Activated T-cell treated with anti-CD3 and anti-CD28 coated beads for 1 hour (primary cell): ENCODE measurements around the gene CEP72.
"Not testable (repeated sequence)": the region's sequence is repeated elsewhere in the genome, so short reads cannot be mapped to it uniquely, and the experiment has no call there.

ENCODE experiments used
- DNase-seq: peaks from one replicate; pipeline ENCODE4 v3.0.0-alpha.2; 2020; ENCODE audit warnings: low read depth

Gene CEP72, protein sequence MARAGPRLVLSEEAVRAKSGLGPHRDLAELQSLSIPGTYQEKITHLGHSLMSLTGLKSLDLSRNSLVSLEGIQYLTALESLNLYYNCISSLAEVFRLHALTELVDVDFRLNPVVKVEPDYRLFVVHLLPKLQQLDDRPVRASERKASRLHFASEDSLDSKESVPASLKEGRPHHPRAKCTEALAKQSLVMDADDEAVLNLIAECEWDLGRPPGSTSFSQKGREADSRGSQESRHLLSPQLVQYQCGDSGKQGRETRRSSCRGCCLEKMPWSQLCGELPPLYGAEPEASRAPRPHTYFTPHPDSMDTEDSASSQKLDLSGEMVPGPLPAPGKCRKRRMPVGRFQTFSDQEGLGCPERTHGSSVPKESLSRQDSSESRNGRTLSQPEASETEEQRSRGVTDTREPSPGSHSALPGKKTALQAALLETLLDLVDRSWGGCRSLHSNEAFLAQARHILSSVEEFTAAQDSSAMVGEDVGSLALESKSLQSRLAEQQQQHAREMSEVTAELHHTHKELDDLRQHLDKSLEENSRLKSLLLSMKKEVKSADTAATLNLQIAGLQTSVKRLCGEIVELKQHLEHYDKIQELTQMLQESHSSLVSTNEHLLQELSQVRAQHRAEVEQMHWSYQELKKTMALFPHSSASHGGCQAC

DNA sequence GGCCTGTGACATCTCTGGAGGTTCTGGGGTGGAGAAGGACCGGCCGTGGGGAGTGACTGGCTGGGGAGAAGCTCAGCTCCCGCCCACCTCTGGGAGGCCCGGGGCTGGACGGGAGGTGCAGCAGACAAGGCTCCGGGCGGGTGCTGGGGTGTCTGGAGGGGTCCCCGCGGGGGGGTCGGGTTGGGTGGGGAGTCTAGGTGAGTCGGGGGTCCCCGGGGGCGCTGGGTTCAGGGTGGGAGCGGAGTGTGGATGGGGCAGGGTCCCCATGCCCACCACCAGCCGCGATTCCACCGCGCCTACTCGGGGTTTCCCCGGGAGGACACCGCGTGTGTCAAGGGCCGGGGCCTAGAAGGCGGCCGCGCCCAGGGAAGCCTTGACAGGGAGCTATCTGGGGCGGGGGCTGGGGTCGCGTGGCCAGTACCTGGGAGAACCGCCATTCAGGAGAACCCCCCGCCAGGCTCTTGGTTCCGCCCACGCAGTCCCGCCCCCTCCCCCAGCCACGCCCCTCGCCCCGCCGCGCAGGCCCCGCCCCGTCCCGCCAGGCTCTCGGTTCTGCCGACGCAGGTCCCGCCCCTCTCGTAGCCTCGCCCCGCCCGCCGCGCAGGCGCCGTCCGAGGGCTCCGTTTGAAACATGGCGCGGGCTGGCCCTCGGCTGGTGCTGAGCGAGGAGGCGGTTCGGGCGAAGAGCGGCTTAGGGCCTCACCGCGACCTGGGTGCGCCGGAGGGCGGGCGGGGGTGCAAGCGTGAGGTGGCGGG, at the start of gene CEP72:
TSS of gene CEP72 (plus strand) at position 610 of the 756 bp plus-strand sequence. CDS start at position 632, 22 bp downstream.
- DNase-seq, result peak; percentile 92

- DNase-seq, result no peak
Observed at GRCh38 chr5:565782-566440, 46.2 kb upstream of the CEP72 start.

DNA sequence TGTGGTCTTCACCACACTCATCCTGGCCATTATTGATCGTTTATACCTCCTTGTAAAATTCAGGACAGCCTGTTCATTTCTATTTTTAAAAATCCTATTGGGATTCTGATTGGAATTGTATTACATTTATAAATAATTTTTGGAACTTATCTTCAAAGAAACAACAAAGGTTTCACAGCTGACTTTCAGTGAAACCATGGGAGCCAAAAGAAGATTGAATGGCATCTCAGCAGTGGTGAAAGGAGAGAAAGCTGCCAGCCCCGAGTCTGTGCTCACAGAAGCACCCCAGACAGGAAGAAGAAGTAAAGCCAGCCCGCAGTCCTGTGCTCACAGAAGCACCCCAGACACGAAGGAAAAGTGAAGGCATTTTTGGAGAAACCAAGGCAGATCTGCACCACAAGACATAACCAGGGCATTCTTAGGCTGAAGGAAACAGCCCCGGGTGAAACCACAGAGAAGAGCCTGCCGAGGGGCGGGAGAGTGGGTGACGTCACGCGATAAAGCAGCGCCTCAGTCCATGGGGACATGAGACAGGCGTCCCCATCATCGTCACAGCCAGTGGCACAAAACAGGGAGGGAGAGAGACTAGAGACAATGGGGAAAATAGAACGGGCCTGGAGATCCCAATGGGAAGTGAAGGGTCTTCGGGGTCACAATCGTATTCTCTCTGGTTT, 45.4 kb upstream of the CEP72 start:
- DNase-seq, result no peak

DNA sequence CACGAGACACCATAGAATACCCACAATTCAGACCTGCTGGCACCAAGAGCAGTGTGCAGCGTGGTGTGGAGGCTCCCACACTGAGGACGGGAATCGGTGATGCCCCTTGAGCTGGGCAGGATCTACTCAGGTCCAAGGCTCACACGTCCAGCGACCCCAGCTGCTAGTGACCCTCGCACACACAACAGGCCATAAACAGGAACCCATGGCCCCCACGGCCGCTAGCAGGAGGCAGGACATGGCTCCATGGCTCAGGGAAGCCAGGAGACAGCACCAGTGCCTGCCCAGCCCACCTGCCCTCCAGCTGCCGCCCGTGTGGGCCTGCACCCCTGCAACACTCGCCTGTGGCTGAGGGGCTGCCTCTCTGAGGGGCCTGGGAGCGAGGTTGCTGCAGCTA, 44.5 kb upstream of the CEP72 start:
- DNase-seq, result no peak

- DNase-seq, result no peak
Observed at GRCh38 chr5:568061-568781, 43.9 kb upstream of the CEP72 start.

- DNase-seq, result no peak
Observed at GRCh38 chr5:568809-569208, 43.3 kb upstream of the CEP72 start.

DNA sequence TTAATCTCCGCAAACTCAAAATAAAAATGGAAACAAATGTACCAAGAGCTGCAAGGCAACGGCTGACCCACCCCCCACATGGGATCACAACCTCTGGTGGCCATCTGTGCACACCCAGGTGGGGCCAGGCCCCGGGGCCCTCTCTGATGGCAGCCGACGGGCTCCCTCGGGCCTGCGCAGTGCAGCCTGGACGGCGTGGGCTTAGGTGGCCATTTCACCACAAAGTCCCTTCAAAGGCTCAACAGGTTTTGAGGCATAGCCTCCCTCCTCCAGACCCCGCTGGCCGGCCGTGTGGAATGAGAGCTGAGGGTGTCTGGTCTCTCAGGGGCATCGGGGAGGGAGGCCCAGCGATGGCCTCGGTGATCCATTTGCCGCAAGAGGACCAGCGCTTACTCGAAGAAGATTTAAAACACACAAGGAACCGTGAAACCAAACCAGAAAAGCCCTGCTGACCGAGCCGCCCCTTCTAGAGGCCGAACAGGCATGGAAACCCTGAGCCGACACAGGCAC, 42.7 kb upstream of the CEP72 start:
- no peak for DNase-seq

- no peak for DNase-seq
Observed at GRCh38 chr5:569868-570361, 42.2 kb upstream of the CEP72 start.

DNA sequence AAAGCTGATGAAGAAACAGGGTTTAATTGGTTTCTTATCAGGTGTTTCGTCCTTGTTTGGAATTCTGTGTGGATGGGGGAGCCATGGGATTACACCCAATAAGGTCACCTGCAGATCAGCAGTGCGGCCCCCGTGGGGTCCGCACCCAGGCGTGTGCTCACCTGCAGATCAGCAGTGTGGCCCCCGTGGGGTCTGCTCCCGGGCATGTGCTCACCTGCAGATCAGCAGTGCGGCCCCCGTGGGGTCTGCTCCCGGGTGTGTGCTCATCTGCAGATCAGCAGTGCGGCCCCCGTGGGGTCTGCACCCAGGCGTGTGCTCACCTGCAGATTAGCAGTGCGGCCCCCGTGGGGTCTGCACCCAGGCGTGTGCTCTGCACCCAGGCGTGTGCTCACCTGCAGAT, 41.7 kb upstream of the CEP72 start:
- no peak for DNase-seq

DNA sequence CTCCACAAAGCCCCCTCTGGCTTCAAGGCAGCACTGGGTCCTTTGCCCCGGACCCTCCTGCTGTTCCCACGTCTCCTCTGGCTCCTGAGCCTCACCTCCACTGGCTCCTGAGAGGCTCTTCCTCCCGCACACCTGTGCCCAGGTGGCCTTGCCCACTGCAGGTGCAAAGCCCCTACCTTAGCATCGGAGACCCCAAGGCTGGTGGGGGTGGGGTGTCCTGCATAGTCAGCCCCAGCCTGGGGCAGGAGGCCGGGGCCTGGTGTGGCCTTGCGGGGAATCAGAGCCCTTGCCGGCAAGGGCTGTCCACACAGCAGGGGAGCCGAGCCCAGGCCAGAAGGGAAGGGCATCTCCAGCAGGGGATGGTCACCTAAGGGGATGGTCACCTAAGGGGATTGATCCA, 41.3 kb upstream of the CEP72 start:
- DNase-seq, result no peak

- no peak for DNase-seq
Observed at GRCh38 chr5:571791-572190, 40.3 kb upstream of the CEP72 start.

DNA sequence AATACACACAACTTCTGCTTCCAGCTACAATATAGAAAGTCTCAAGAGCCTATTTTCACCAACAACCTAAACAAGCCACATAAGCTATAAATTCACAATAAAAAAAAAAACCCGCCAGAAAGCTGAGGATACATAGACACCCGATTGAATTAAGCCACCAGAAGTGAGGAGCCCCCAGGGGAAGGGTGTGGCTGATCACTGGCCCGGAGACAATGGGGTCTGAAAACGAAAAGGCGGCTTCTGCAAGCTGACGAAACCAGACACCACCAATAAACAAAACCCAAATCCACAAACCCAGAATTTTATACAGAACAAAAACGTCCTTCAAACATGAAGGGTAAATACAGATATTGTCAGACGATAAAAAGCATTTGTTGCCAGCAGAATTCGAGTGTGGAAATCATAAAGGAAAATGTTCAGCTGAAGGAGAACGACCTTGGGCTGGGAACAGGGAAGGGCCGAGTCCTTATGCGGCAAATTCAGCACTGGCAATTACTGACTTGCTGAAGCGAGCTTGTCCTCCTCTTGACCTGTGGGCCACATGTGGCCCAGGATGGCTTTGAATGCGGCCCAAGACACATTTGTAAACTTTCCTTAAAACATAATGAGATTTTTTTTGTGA, 39.6 kb upstream of the CEP72 start:
- DNase-seq, result no peak

GRCh38 chr5:573206-573605, 38.9 kb upstream of the CEP72 start:
- DNase-seq, result no peak

GRCh38 chr5:573976-574375, 38.2 kb upstream of the CEP72 start:
- no peak for DNase-seq

DNA sequence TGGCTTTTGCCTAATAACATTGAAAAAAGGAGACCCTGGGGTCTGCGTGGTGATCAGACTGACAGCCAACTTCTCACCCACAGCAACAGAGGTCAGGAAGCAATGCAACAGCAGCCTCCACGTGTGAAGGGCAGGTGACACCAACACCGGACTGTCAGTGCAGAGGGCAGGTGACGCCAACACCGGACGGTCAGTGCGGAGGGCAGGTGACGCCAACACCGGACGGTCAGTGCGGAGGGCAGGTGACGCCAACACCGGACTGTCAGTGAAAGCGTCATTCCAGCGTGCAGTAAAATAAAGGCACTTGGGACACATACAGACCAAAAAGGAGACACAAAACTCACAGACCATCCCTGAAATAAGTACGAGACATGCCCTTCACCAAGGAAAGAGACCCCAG, 37.2 kb upstream of the CEP72 start:
- no peak for DNase-seq

GRCh38 chr5:575636-576035, 36.5 kb upstream of the CEP72 start:
- DNase-seq, result no peak

DNA sequence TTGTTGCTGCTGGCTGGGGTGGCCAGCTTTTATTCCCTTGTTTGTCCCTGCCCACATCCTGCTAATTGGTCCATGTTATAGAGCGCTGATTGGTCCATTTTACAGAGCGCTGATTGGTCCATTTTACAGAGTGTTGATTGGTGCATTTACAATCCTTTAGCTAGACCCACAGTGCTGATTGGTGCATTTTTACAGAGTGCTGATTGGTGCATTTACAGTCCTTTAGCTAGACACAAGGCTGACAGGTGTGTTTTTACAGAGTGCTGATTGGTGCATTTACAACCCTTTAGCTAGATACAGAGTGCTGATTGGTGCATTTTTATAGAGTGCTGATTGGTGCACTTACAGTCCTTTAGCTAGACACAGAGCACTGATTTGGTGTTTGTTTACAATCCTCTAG, 34.9 kb upstream of the CEP72 start:
- not testable (repeated sequence) for DNase-seq

DNA sequence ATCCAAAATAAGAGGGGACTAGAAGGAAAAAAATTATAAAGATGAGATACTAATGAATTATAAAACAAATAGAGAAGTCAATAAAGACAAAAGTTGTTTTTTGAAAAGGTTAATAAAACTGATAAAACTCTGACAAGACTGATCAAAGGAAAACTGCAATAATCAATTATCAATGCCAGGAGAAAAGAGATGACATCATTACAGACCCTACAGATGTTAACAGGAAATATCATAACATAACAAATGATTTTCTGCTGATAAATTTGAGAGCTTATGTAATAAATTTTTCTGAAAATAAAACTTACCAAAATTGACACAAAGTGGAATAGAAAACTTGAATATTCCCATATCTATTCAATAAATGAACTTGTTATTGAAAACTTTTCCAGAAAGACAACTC, 34.3 kb upstream of the CEP72 start:
- DNase-seq, result no peak

DNA sequence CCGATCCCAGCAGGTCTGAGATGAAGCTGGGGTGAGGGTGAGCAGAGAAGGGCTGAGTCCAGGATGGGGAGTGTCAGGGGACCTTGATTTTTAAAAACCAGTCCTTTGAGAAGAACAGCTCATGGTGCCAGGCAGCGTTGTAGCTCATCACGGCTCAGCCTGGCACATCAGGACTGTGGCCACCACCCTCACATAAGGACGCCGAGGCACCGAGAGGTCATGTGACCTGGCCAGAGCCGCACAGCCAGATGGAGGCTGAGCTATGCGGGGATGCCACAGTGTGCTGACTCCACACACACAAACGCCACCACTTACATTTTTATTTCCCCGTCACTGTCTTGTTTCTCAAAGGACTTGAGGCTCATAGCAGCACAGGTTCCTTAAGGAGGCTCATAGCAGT, 32.9 kb upstream of the CEP72 start:
- DNase-seq, result no peak

GRCh38 chr5:579746-580366, 32.3 kb upstream of the CEP72 start:
- DNase-seq, result no peak
